Immature natural killer cell (primary cell): ENCODE results near the gene MAL. TPM values are rescaled to one million over a fixed set of nuclear protein-coding genes. Genes with fewer than 3 reads are reported as not detected.

Source experiments
- DNase-seq, 3 donors: peaks; one replicate each; pipeline ENCODE4 v3.0.0; 2022; ENCODE audit warnings: mixed read lengths in 1 of 3
- H3K27ac Mint-ChIP-seq, 6 donors: one replicate each; pipeline ENCODE4 v1.8.0; 2020; ENCODE audit warnings: mixed read lengths in 6 of 6, mild to moderate bottlenecking in 5 of 6, inconsistent platforms in 4 of 6, moderate library complexity in 3 of 6
- H3K27me3 Mint-ChIP-seq, 3 donors: one replicate each; pipeline ENCODE4 v1.8.0; 2020 to 2021; ENCODE audit warnings: low read depth in 3 of 3, mild to moderate bottlenecking in 3 of 3, mixed read lengths in 3 of 3, moderate library complexity in 3 of 3, inconsistent platforms in 1 of 3
- H3K36me3 Mint-ChIP-seq, 3 donors: one replicate each; pipeline ENCODE4 v1.8.0; 2020; ENCODE audit warnings: mixed read lengths in 3 of 3, inconsistent platforms in 2 of 3, mild to moderate bottlenecking in 2 of 3
- H3K4me1 Mint-ChIP-seq, 2 donors: one replicate each; pipeline ENCODE4 v1.8.0; 2020; ENCODE audit warnings: inconsistent platforms in 2 of 2, mild to moderate bottlenecking in 2 of 2, mixed read lengths in 2 of 2, moderate library complexity in 1 of 2
- H3K4me3 Mint-ChIP-seq, 5 donors: one replicate each; pipeline ENCODE4 v1.8.0; 2020; ENCODE audit warnings: mild to moderate bottlenecking in 5 of 5, mixed read lengths in 5 of 5, inconsistent platforms in 3 of 5, moderate library complexity in 3 of 5
- H3K9me3 Mint-ChIP-seq, 6 donors: one replicate each; pipeline ENCODE4 v1.8.0; 2020; ENCODE audit warnings: mild to moderate bottlenecking in 6 of 6, mixed read lengths in 6 of 6, inconsistent platforms in 4 of 6, moderate library complexity in 3 of 6
- polyA plus RNA-seq, 3 donors: library from polyadenylated mRNA; unstranded; fragments of 300-500 nt; fragmentation: Illumina TruSeq; gene quantifications; one replicate each; pipeline ENCODE4 v1.2.3, GENCODE V29; 2021

The MAL gene
- polyA plus RNA-seq, 3 donors from 2014 or later = 1.2 to 1.9 (median 1.6) TPM

DNA sequence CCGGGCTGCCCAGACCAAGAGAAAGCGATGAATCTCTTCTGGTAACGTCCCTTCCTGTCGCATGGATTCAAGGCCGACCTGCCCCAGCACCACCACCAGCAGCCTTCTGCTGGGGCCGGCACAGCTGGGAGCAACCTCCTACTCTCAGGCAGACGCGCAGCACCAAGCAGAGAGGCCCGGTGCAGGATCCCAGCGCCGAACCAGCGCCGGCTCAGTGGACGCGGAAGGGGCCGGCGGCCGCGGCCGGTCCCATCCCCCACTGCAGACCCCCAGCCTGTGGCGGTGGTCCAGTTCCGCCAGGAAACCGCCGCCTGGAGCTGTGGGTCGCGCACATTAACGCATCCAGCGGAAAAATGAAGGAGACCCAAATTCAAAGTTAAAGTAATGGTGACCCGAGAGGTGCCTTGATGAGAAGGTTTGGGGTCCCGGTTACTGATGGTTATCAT lies 525 bp upstream of the MAL start:
- Mint-ChIP-seq H3K36me3 (no peaks in the 10 kb centered on the region), H3K4me1 (peaks cover 0 to 4% of the 10 kb centered on the region in 2 donors), H3K4me3 (no peak overlapping the region), H3K9me3 (no peaks in the 10 kb centered on the region), H3K27ac (no peak overlapping the region), H3K27me3 (peaks cover 9 to 22% (median 10%) of the 10 kb centered on the region in 3 donors)
- DNase-seq = no peak

DNA sequence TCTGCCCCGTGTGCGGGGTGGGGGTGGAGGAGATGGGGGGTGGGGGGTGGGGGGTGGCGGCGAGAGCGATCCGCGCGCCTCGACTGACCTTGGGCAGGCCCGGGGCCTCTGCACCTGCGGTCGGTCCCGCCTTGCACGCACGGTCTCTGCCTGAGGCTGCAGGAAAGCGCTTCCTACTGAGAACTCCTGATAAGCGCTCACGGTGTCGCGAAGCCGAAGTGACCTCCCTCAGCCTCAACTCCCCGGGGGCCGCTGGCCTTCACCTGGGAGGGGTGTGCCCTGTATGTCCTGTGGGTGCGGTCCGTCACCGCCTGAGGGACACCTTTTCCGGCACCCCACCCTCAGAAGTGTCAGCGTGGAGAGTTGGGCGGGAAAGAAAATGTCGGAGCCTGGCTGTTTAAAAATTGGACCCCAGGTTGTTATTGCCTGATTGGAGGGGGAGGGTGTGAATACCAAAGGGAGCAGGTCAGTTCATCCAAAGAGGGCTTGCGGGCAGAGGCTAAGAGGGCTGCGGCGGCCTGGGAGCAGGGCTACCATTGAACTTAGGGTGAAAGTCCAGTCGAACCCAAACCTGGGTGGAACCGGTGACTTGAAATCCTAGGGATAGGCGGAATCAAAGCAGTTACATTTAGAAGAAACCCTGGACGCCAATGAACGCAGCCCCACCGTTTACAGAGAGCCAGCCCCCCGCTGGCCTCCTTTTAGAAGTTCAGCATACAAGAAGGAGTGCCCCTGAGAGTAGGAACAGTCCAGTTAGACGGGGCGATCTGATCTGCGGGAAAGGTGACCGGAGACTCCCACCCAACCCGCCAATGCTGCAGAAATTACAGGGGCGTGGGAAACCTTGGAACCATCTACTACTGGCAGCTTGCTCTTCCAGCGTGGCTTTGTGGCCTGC lies 1.2 kb downstream of the MAL start:
- Mint-ChIP-seq H3K27ac (no peak overlapping the region), H3K36me3 (no peaks in the 10 kb centered on the region), H3K4me1 (peaks cover 0 to 4% of the 10 kb centered on the region in 2 donors), H3K9me3 (no peaks in the 10 kb centered on the region), H3K27me3 (peaks cover 9 to 20% (median 10%) of the 10 kb centered on the region in 3 donors), H3K4me3 (no peak overlapping the region)
- DNase-seq = no peak

DNA sequence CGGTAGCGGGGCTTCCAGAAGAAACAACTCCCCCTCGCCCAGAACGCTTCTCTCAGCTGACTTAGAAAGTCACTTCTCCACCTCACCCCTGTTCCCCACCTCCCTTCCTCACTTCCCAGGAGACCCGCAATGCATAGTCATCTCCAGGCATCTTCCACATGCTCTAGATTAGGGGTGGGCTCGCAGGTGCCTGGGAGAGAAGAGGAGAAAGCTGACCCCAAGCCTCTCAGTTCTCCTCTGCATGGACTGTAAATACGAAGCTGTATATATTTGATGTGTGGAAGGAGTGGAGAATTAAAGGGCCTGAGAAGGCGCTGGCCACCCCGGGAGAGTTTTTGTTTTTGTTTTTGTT lies 1.8 kb downstream of the MAL start:
- H3K36me3 Mint-ChIP-seq = no peaks in the 10 kb centered on the region
- no peak for DNase-seq
- no peak overlapping the region for H3K27ac Mint-ChIP-seq
- H3K9me3 Mint-ChIP-seq = no peaks in the 10 kb centered on the region
- peaks cover 9 to 19% (median 9%) of the 10 kb centered on the region in 3 donors for H3K27me3 Mint-ChIP-seq
- H3K4me3 Mint-ChIP-seq = no peak overlapping the region
- H3K4me1 Mint-ChIP-seq = peaks cover 0 to 4% of the 10 kb centered on the region in 2 donors

DNA sequence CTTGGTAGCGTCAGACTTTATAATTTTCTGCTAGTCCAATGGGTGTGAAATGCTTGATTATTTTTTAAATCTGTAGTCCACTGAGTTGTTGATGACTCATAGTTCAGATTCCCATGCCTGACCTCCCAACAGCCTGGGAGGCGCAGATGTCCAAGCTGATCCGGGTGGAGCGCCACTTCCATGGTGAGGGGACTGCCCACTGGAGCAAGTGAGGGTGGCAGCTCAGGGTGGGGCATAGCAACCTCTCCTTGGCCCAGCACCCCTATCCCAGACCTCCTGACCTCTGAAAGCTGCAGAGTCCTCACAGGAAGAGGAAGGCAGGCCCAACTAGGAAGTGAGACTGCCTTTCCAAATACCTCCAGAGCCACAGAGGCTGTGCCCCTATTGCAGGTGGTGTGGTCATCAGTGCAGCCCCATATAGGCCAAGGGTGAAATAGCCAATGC lies 4.4 kb downstream of the MAL start:
- H3K4me3 Mint-ChIP-seq = no peak overlapping the region
- H3K27me3 Mint-ChIP-seq = peaks cover 2 to 9% (median 5%) of the 10 kb centered on the region in 3 donors
- DNase-seq = no peak
- H3K36me3 Mint-ChIP-seq = no peaks in the 10 kb centered on the region
- H3K27ac Mint-ChIP-seq = no peak overlapping the region
- H3K9me3 Mint-ChIP-seq = no peaks in the 10 kb centered on the region
- peaks cover 0 to 4% of the 10 kb centered on the region in 2 donors for H3K4me1 Mint-ChIP-seq

DNA sequence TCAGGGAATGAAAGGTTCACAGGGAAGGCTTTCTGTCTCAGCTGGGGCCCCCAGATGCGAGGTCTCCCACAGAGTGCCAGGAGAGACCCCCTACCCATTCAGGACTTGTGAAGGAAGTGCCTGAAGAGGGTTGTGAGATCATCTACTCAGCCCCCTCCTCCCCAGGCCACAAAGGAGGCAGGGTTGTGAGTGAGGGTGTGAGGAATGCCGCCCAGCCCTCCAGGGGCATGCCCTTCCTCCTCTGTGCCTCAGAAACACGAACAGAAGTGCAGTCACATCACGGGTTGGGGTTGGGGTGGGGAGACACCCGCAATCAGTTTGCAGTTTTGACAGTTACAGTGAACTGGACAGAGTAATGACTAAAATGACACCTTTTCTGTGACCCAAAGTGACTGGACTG lies 5.0 kb downstream of the MAL start:
- H3K4me3 Mint-ChIP-seq = no peak overlapping the region

DNA sequence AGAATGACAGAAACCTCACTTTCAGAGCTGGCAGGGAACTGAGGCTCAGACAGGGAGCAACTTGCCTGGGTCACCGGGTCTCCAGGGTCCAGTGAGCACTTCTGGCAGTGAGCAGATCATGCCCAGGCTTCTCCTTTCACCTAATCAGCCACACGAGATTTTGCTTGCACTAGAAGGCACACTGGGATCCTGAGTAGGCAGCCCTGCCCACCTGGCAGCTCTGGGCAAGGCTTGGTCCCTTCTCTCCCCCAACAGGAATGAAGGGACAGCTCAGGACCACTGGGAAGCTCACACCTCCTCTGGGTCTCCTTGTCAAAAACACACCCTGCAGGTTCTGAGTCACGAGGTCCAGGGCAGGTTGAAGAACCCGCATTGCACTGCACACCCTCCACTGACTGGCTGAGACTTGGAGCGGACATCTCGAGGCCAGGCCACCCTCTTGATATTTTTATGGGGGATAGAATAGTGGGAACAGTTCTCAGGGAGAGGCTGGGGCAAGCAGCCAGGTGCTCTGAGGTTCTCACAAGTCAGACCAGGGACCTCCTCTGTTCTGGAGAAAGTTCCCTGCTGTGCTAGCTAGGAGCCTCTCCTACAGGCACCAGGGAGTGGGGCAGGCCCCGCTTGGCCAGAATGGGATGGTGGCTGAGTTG lies 5.7 kb downstream of the MAL start:
- Mint-ChIP-seq H3K27ac (no peak overlapping the region), H3K4me3 (no peak overlapping the region), H3K9me3 (no peaks in the 10 kb centered on the region), H3K4me1 (no peaks in the 10 kb centered on the region), H3K36me3 (no peaks in the 10 kb centered on the region), H3K27me3 (peaks cover 2 to 7% (median 3%) of the 10 kb centered on the region in 3 donors)
- no peak for DNase-seq

More for the DNA sequence above, 5.0 kb downstream of the MAL start:
- Mint-ChIP-seq H3K36me3 (no peaks in the 10 kb centered on the region), H3K27ac (no peak overlapping the region), H3K9me3 (no peaks in the 10 kb centered on the region), H3K27me3 (peaks cover 2 to 9% (median 5%) of the 10 kb centered on the region in 3 donors), H3K4me1 (peaks cover 0 to 4% of the 10 kb centered on the region in 2 donors)
- no peak for DNase-seq

DNA sequence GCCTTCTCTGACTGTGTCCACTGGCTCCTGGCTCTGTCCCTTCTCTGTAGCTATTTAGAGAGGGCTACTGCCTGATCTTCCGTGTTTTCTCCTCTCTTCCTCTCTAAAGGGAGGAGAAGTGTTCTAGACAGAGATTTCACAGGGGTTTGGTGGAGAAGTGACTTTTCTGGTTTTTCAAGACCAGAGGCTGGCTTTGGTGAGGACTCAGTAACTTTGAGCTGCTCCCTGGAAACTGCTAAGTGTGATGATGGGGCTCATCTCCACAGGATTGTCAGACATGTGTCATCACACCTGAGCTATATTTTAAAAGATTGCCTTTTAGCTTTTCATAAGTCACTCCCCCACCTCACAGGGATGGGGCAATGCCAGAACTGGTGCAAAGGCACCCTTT lies 6.2 kb downstream of the MAL start:
- no peaks in the 10 kb centered on the region for H3K36me3 Mint-ChIP-seq
- no peak overlapping the region for H3K27ac Mint-ChIP-seq
- H3K4me1 Mint-ChIP-seq = peaks cover 0 to 4% of the 10 kb centered on the region in 2 donors
- peaks cover under 1 to 7% (median 2%) of the 10 kb centered on the region in 3 donors for H3K27me3 Mint-ChIP-seq
- peaks cover 0 to 4% (median 0%) of the 10 kb centered on the region in 6 donors for H3K9me3 Mint-ChIP-seq
- no peak for DNase-seq
- H3K4me3 Mint-ChIP-seq = no peak overlapping the region

DNA sequence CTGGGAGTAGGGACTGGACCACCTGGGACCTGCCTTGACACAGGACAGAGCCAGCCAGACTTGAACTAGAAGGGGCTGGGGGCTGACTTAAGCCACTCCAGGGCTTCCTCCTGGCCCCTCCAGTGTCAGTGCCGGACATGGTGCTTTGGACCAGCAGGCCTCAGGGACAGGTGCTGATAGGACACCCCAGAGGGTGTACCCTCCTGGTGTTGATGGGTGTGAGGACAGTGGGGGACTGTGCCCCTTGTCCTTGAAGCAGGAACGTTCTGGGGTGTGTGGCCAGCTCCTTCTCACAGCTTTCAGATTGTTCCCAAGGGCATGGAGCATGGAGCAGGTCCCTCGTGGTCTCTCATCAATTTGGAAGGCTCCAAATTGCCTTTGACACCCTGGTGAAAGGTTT lies 6.8 kb downstream of the MAL start:
- Mint-ChIP-seq H3K9me3 (peaks cover 0 to 6% (median under 1%) of the 10 kb centered on the region in 6 donors), H3K4me1 (peaks cover 0 to 6% of the 10 kb centered on the region in 2 donors), H3K27ac (no peak overlapping the region), H3K4me3 (no peak overlapping the region), H3K36me3 (peaks cover 0 to 2% (median 0%) of the 10 kb centered on the region in 3 donors), H3K27me3 (peaks cover 0 to 3% (median 2%) of the 10 kb centered on the region in 3 donors)
- DNase-seq = no peak

DNA sequence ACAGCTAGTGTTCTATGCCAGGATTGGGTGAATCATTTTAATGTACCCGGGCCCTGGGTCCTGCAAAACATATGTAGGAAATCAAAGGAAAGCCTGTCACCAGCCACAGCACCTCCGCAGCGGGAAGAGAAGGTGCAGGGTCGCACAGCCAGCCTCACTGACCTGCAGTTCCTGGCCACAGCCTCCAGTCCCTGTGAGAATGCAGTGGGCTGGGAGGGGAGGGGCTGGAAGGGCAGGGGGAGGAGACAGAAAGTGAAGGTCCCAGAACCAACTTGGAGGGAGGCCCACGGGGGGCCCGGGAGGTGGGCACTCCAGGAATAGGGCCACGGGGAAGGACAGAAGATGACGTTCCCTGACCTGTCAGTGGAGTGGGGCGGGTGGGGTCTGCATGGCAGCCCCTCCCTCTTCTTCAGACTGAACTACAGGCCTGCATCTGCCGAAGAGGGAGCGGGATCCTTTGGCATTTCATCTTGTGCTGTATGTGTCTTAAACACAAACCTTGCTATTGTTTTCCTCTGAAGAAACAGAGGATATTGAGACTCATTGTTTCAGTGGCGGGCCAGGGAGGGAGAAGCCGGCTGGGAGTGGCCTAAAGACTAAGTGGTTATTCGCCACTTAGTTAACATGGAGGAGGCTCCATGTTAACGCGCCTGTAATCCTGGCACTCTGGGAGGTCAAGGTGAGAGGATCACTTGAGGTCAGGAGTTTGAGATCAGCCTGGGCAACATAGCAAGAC lies 7.5 kb downstream of the MAL start:
- DNase-seq = no peak
- Mint-ChIP-seq H3K4me3 (no peak overlapping the region), H3K27ac (no peak overlapping the region), H3K27me3 (peaks cover 0 to 2% (median 2%) of the 10 kb centered on the region in 3 donors), H3K4me1 (peaks cover 0 to 6% of the 10 kb centered on the region in 2 donors), H3K36me3 (peaks cover 0 to 4% (median 0%) of the 10 kb centered on the region in 3 donors), H3K9me3 (peaks cover 0 to 6% (median 1%) of the 10 kb centered on the region in 6 donors)

DNA sequence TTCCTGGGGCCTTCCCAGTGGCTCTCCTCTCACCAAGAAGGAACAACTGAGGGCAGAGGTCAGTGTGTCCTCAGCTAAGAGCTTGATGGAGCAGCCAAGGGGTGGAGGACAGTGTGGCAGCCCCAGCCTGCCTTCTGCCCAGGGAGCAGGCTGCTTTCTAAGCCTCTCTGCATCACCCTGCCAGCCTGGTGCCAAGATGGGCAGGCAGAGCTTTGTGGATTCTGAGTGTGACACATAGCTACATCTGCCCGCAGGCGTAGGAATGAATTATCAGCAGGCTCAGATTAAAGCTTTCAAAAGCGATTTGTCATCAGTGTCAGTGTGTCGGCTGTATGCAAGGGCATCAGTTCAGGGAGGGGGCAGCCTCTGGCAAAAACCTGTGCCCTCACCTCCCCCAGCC lies 8.7 kb downstream of the MAL start:
- peaks cover 0 to 6% of the 10 kb centered on the region in 2 donors for H3K4me1 Mint-ChIP-seq

DNA sequence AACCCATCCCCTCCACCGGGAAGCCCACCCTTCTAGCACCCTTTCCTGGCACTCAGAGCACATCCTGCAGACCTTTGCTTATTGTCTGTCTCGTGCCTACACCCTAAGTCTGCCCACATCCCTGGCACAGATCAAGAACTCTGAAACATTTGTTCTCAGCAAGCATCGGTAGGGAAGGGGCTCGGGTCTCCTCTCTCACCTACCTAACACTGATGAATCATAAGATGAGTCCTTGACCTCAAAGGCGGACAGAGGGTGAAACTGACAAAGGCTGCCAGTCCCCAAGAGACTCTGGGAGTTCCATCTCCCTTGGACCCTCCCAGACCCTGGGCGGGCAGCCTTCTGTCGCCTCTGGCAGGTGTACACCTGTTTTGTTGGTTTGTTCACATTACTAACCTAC lies 9.3 kb downstream of the MAL start:
- peaks cover 2 to 5% (median 2%) of the 10 kb centered on the region in 3 donors for H3K27me3 Mint-ChIP-seq
- H3K36me3 Mint-ChIP-seq = peaks cover 0 to 4% (median 0%) of the 10 kb centered on the region in 3 donors
- H3K4me3 Mint-ChIP-seq = no peak overlapping the region
- no peak overlapping the region for H3K27ac Mint-ChIP-seq
- no peak for DNase-seq
- peaks cover 0 to 6% (median 1%) of the 10 kb centered on the region in 6 donors for H3K9me3 Mint-ChIP-seq
- H3K4me1 Mint-ChIP-seq = peaks cover 0 to 6% of the 10 kb centered on the region in 2 donors

More for the DNA sequence above, 8.7 kb downstream of the MAL start:
- H3K9me3 Mint-ChIP-seq = peaks cover 0 to 6% (median 1%) of the 10 kb centered on the region in 6 donors
- no peak overlapping the region for H3K4me3 Mint-ChIP-seq
- peaks cover 2 to 3% (median 2%) of the 10 kb centered on the region in 3 donors for H3K27me3 Mint-ChIP-seq
- peaks cover 0 to 4% (median 0%) of the 10 kb centered on the region in 3 donors for H3K36me3 Mint-ChIP-seq
- H3K27ac Mint-ChIP-seq = no peak overlapping the region
- DNase-seq = no peak

DNA sequence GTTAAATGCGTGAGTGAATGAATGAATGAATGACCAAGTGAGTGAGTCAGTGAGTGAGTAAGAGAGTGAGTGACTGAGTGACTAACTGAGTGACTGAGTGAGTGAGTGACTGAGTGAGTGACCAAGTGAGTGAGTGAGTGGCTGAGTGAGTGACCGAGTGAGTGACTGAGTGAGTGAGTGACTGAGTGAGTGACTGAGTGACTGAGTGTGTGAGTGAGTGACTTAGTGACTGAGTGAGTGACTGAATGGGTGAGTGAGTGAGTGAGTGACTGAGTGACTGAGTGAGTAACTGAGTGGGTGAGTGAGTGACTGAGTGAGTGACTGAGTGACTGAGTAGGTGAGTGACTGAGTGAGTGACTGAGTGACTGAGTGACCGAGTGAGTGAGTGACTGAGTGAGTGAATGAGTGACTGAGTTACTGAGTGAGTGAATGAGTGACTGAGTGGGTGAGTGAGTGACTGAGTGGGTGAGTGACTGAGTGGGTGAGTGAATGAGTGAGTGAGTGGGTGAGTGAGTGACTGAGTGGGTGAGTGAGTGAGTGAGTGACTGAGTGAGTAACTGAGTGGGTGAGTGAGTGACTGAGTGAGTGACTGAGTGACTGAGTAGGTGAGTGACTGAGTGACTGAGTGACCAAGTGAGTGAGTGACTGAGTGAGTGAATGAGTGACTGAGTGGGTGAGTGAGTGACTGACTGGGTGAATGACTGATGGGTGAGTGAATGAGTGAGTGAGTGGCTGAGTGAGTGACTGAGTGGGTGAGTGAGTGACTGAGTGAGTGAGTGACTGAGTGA lies 11.3 kb downstream of the MAL start:
- Mint-ChIP-seq H3K27ac (no peak overlapping the region), H3K4me1 (peaks cover 0 to 6% of the 10 kb centered on the region in 2 donors), H3K4me3 (peak overlapping the region in 1 of 5 donors; percentile 9), H3K36me3 (peaks cover 0 to 4% (median 0%) of the 10 kb centered on the region in 3 donors), H3K27me3 (peaks cover 5% of the 10 kb centered on the region in 3 donors), H3K9me3 (peaks cover 0 to 6% (median 1%) of the 10 kb centered on the region in 6 donors)
- DNase-seq = no peak

DNA sequence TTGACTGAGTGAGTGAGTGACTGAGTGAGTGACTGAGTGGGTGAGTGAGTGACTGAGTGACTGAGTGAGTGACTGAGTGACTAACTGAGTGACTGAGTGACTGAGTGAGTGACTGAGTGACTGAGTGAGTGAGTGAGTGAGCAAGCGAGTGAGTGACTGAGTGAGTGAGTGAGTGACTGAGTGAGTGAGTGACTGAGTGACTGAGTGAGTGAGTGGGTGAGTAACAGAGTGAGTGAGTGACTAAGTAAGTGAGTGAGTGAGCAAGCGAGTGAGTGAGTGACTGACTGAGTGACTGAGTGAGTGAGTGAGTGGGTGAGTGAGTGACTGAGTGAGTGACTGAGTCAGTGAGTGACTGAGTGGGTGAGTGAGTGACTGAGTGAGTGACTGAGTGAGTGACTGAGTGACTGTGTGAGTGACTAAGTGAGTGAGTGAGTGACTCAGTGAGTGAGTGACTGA lies 11.9 kb downstream of the MAL start:
- H3K4me1 Mint-ChIP-seq = peaks cover 0 to 6% of the 10 kb centered on the region in 2 donors
- peaks cover 5% of the 10 kb centered on the region in 3 donors for H3K27me3 Mint-ChIP-seq
- H3K9me3 Mint-ChIP-seq = peaks cover 0 to 6% (median 1%) of the 10 kb centered on the region in 6 donors
- peak overlapping the region in 1 of 6 donors; percentile 78 for H3K27ac Mint-ChIP-seq
- DNase-seq = no peak
- peaks cover 0 to 4% (median 0%) of the 10 kb centered on the region in 3 donors for H3K36me3 Mint-ChIP-seq
- H3K4me3 Mint-ChIP-seq = no peak overlapping the region
